Loucy (cell line): ENCODE measurements around the gene PTTG1IP.

Source experiments
- H2AFZ ChIP-seq: fragments of 200-600 bp; sonication (generic); 2 replicates; pipeline ENCODE4 v1.6.0; 2016; ENCODE audit warnings: antibody characterized with exemption, mild to moderate bottlenecking, low read length, moderate library complexity
- H3F3A ChIP-seq: fragments of 200-600 bp; 2 replicates; pipeline ENCODE4 v1.6.0; 2016; ENCODE audit warnings: antibody characterized with exemption, low read depth, mild to moderate bottlenecking
- H3K27me3 ChIP-seq: fragments of 200-600 bp; sonication (generic); 2 replicates; pipeline ENCODE4 v1.6.1; 2014; ENCODE audit warnings: low read length, mild to moderate bottlenecking; ENCODE audit not compliant: insufficient read depth, poor library complexity, severe bottlenecking
- H3K36me3 ChIP-seq: fragments of 200-600 bp; sonication (generic); 2 replicates; pipeline ENCODE4 v1.6.1; 2016; ENCODE audit warnings: low read length; ENCODE audit not compliant: insufficient read depth
- H3K4me1 ChIP-seq: fragments of 200-600 bp; sonication (generic); 2 replicates; pipeline ENCODE4 v1.5.1; 2014; ENCODE audit warnings: low read length, mild to moderate bottlenecking; ENCODE audit not compliant: insufficient read depth, poor library complexity, severe bottlenecking
- H3K4me2 ChIP-seq: fragments of 200-600 bp; sonication (generic); 2 replicates; pipeline ENCODE4 v1.6.0; 2014; ENCODE audit warnings: antibody characterized with exemption, low read length, low read depth, mild to moderate bottlenecking; ENCODE audit not compliant: poor library complexity, severe bottlenecking
- H3K4me3 ChIP-seq: fragments of 200-600 bp; sonication (generic); 2 replicates; pipeline ENCODE4 v1.5.1; 2014; ENCODE audit warnings: low read length, mild to moderate bottlenecking, mixed read lengths; ENCODE audit not compliant: poor library complexity, severe bottlenecking
- H3K79me2 ChIP-seq: fragments of 200-600 bp; sonication (generic); 2 replicates; pipeline ENCODE4 v1.6.1; 2014; ENCODE audit warnings: low read length; ENCODE audit not compliant: insufficient read depth
- H3K9ac ChIP-seq: fragments of 200-600 bp; sonication (generic); 2 replicates; pipeline ENCODE4 v1.6.0; 2014; ENCODE audit warnings: mild to moderate bottlenecking, low read depth, low read length, moderate library complexity; ENCODE audit not compliant: poor library complexity, severe bottlenecking
- H3K9me2 ChIP-seq: fragments of 200-600 bp; sonication (generic); replicated peaks from 2 replicates; pipeline ENCODE4 v1.6.1; 2016; ENCODE audit warnings: low read depth, low read length, mixed read lengths
- H3K9me3 ChIP-seq: fragments of 200-600 bp; sonication (generic); 2 replicates; pipeline ENCODE4 v1.6.1; 2014; ENCODE audit warnings: mild to moderate bottlenecking, antibody characterized with exemption, low read length, low read depth; ENCODE audit not compliant: insufficient read depth
- H4K20me1 ChIP-seq: fragments of 200-600 bp; sonication (generic); 2 replicates; pipeline ENCODE4 v1.6.0; 2014; ENCODE audit warnings: antibody characterized with exemption, low read length, mild to moderate bottlenecking; ENCODE audit not compliant: insufficient read depth, poor library complexity, severe bottlenecking
- CTCF ChIP-seq: fragments of 200-600 bp; sonication (generic); conservative IDR thresholded peaks from 2 replicates; pipeline ENCODE4 v1.5.1; 2014; ENCODE audit warnings: mild to moderate bottlenecking, antibody characterized with exemption, low read length
- EZH2phosphoT487 ChIP-seq: fragments of 200-600 bp; IDR thresholded peaks from 2 replicates; pipeline ENCODE4 v1.6.1; 2018; ENCODE audit warnings: antibody characterized with exemption, mild to moderate bottlenecking, moderate library complexity, borderline replicate concordance

The PTTG1IP gene

GRCh38 chr21:44918107-44918470 lies 44.6 kb upstream of the PTTG1IP start:
- Histone ChIP-seq H3K9me2 (no peaks in the 10 kb centered on the region), H2AFZ (no peak overlapping the region), H3K79me2 (peaks cover 58% of the 10 kb centered on the region), H3K4me1 (peaks cover 58% of the 10 kb centered on the region), H3K36me3 (no peaks in the 10 kb centered on the region), H3K9me3 (no peaks in the 10 kb centered on the region), H3K27me3 (no peaks in the 10 kb centered on the region), H3K4me2 (peak overlapping the region; percentile 100), H3F3A (peaks cover 11% of the 10 kb centered on the region; the same call in 1 of the 2 replicates), H3K4me3 (peak overlapping the region; percentile 94), H4K20me1 (peaks cover 10% of the 10 kb centered on the region), H3K9ac (no peak overlapping the region)
- TF ChIP-seq CTCF (no peak), EZH2phosphoT487 (no peak)

GRCh38 chr21:44917446-44918106 lies 44.1 kb upstream of the PTTG1IP start:
- Histone ChIP-seq H2AFZ (no peak overlapping the region), H3F3A (peaks cover 6% of the 10 kb centered on the region; the same call in 1 of the 2 replicates), H3K27me3 (no peaks in the 10 kb centered on the region), H3K36me3 (no peaks in the 10 kb centered on the region), H3K9ac (no peak overlapping the region), H3K4me1 (peaks cover 59% of the 10 kb centered on the region), H3K79me2 (peaks cover 61% of the 10 kb centered on the region), H3K4me2 (peak overlapping the region; percentile 100), H3K4me3 (no peak overlapping the region), H3K9me3 (no peaks in the 10 kb centered on the region), H3K9me2 (no peaks in the 10 kb centered on the region), H4K20me1 (peaks cover 10% of the 10 kb centered on the region)
- no peak for TF ChIP-seq CTCF
- no peak for TF ChIP-seq EZH2phosphoT487

- Histone ChIP-seq H3K4me1 (peaks cover 65% of the 10 kb centered on the region), H4K20me1 (peaks cover 10% of the 10 kb centered on the region), H3K4me2 (peak overlapping the region; percentile 100), H3K27me3 (no peaks in the 10 kb centered on the region), H2AFZ (no peak overlapping the region), H3K9ac (no peak overlapping the region), H3K9me2 (no peaks in the 10 kb centered on the region), H3K79me2 (peaks cover 67% of the 10 kb centered on the region), H3K9me3 (no peaks in the 10 kb centered on the region), H3K4me3 (no peak overlapping the region), H3F3A (0 out of 2 replicates have a peak, but pooled peaks cover 4% of the 10 kb centered on the region), H3K36me3 (no peaks in the 10 kb centered on the region)
- TF ChIP-seq CTCF = no peak
- TF ChIP-seq EZH2phosphoT487 = no peak
Measured at GRCh38 chr21:44916965-44917364, 43.5 kb upstream of the PTTG1IP start.
